GM18909 (cell line): ENCODE results near the gene IL37.

ENCODE experiments used
- ATAC-seq: cut with Tn5 transposase; IDR thresholded peaks from one replicate; pipeline ENCODE4 v1.9.1; 2021; ENCODE audit warnings: mild to moderate bottlenecking; ENCODE audit not compliant: unreplicated experiment, poor library complexity

IL37 gene

DNA sequence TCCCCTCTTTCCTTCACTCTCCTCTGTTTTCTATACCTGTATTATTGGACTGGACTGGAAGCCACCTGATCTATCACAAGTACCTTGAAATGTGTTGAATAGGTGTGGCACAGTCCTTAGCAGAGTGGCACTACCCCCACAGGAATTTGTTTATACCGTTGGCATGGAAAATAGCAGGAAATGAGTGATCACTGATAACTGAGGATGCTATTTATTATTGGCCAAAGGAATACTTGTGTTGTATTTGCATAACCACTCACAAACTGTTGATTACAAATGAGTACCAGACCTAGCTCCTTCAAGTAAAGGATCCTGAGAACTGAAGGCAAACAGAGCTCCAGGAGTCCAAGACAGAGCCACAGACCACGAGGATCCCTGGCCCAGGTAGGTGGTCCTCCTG is at the start of gene IL37:
Gene IL37 (plus strand): TSS at position 301 of the 400 bp plus-strand sequence. CDS start 1,848 bp downstream, outside the sequence.
- ATAC-seq, result no peak

DNA sequence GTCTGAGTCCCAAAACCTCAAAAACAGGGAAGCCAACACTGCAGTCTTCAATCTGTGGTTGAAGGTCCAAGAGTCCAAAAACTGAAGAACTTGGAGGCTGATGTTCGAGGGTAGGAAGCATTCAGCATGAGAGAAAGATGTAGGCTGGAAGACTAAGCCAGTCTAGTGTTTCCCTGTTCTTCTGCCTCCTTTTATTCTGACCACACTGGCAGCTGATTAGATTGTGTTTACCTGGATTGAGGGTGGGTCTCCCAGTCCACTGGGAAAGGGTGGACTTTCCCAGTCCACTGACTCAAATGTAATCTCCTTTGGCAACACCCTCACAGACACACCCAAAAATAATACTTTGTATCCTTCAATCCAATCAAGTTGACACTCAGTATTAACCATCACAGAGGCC is 46.9 kb upstream of the IL37 start:
- ATAC-seq, result no peak

DNA sequence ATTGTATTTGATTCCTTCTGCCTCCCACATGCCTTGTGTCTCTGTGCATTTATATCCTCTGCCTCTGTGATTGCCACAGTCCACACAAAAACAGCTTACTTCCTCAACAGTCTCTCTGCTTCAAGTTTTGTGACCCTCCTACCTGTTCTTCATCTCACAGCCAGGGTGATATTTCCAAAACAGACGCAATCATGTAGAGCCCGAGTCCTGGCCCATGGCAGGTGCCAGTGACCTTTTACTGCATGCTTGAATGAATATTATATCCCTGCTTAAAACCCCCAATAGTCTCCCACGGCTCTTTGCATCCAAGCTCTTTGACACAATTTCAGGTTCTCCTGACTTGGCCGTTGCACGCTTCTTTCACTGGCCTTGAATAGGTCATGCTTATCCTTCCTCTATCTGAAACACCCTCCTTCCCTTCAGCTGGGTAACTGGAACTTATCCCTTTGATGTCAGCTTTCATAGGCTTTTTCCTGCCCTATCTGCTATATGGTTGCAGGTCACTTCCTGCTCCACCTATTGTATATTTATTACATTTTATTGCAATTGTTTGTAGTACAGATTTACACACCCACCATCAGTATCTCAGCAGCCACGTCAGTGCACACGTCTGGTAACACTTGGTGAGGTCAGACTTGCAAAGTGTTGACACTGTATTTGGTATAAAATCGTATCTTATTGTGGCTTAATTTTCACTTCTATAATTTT is 44.7 kb upstream of the IL37 start:
- no peak for ATAC-seq

DNA sequence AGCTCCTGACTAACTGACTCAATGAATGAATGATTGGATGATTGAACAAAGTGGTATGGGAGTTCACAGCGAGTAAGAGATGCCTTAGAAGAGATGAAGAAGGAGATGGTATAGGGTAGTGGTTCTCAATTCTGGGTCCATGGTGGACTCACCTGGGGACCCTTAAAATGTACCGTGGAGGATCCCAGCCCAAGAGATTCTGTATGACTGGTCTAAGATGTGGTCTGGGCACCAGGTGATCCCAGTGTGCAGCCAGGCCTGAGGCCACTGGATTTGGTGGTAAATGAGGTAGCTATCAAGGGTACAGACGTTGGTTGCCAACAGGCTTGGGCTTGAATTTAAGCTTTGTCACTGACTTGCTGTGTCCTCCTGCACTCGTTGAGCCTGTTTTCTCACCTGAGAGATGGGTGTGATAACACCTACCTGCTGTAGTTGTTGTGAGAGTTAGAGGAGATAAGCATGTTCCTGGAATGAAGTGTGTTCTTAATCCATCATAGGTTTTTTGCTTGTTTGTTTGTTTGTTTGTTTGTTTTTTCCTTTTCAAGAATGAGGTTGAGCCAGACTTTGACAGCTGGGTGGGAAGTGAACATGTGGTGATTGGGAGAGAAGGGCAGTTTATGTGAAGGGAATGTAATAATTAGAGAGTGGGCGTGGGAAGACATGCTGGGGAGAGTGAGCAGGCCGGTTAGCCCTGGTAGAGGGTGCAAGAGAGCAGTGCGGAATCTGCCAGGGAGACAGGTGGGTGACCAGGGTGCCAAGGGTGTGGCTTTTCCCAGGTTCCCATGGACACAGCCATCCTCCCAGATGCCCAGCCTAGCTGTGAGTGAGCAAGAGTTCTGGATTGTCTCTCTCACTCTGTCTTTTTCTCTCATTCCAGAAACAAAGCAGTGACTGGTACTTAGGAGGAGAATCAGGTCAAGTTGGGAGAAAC is 43.0 kb upstream of the IL37 start:
- no peak for ATAC-seq

- ATAC-seq, result no peak
Measured at GRCh38 chr2:112869258-112869842, 41.6 kb upstream of the IL37 start.

DNA sequence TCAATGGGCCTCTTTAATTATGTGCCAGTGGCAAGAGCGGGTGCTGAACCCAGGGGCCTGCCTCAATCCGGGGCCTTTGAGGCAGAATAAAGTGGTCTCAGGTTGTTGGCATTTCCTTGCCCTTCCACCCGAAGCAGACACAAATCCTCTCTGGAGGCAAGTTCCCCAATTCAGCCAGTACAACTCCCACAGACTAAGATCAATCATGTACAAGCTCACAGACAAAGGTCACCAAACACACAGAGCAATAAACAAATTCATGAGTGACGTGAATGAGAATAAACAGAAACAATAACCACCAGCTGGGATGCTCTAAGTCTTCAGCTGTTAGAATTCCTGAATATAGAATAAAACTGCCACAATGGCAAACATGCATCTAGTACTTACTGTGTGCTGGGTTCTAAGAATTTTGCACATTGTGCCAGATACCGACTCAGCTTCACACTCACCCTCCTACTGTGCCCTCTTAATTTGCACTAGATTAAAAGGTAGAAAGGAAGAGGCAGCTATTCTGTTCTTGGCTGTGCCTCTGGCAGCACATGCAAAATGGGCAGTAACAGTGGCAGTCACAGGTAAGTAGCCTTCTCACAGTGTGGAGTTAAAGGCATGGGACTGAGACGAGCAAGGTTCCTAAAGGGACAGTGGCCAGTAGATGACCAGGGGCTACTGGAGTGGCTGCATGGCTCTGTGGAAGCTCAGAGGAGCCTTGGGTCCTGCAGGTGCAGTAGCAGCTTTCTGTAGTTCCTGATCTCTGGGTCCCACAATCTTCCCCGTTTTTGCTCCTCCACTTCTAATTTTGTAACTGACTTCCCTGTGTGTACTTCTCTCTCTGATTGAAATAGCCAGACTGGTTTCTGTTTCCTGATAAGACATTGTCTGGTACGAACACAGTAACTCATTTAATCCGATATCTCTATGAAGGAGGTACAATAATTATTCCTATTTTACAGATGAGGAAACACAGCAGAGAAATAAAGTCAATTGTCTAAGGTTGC is 39.8 kb upstream of the IL37 start:
- ATAC-seq, result no peak

DNA sequence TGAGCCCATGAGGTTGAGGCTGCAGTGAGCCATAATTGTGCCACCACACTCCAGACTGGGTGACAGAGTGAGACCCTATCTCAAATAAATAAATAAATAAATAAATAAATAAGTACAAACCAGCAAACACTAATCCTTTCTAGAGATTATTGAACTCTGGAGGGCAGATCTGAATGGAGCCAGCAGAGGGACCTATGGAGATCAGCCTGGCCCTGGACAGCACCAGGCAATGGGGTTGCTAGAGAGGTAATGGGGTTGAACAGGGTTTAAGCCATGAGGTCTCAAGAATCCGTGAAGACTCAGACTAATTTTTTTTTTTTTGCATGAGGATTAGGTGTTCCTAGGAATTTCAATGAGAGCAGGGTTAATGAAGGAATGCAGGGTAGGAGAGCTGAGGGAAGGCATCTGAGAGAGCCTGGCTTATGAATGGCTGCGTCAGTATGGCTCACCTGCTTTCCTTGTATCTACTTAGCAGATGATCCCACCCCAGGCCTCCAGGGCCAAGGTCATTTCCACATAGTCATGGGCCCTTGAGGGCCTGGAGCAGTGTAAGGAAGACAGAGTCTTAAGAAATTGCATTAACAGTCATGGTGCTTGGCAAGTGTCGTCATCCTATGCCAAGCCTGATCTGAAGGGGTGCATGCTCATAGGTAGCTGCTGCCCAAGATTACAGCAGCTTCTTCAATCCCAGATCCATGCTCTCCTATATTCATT is 34.6 kb upstream of the IL37 start:
- ATAC-seq, result no peak

- ATAC-seq, result no peak
Measured at GRCh38 chr2:112876971-112877361, 34.0 kb upstream of the IL37 start.

DNA sequence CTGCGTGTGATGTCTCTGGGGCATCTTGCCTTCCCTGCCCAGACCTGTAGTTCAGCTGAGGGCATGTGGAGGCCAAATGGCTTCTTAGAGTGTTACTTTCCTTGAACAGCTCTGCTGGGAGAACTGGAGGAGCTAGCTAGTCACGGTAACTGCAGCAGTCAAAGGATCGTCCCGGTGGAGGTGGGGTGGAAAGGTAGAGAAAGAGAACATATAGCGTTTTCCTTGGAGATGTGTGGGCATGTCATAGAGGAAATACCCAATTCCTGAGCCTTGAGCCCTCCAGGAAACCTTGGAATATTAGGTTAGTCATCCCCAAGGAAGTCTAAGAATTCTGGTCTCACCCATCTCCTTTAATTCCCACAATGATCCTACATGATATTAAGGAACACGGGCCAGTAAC is 33.5 kb upstream of the IL37 start:
- no peak for ATAC-seq

GRCh38 chr2:112879491-112880041 is 31.4 kb upstream of the IL37 start:
- no peak for ATAC-seq

DNA sequence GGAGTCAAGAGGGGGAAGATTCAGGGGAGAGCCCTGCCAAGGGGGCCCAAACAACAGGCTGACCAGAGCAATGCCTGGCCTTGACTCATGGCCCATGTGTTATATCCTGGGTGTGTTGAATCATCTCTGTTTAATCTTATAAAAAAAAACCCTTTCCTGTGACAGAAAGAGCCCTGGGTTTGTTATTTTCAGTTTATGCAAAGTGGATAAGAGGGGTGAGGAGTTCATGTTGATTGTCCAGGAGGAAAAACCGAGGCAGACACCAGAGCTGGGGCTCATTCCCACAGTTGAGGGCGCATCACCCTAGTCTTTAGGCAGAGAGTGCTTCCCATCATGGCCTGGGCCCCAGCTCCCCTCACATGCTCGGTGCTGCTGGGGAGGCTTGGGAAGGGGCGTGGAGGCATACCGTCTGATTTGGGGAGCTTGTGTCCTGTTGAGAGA is 30.9 kb upstream of the IL37 start:
- ATAC-seq, result no peak

DNA sequence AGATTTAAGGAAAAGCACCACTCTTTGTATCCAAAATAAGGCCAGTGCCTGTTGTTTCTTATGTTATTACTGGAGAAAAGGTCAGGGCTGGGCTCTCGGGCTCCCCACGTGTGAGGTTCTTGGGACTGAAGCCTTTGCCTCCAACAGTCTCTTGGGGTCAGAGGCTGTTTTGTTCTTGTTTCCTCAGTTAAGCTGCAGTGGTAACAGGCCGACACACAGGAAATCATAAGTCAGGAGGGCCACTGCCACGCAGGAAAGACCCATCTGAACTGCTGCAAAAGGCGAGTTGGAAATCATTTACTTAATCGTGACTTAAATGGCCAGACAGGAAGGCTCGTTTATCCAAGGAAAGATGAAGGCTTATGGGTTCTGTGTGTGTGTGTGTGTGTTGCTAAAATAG is 30.3 kb upstream of the IL37 start:
- no peak for ATAC-seq

DNA sequence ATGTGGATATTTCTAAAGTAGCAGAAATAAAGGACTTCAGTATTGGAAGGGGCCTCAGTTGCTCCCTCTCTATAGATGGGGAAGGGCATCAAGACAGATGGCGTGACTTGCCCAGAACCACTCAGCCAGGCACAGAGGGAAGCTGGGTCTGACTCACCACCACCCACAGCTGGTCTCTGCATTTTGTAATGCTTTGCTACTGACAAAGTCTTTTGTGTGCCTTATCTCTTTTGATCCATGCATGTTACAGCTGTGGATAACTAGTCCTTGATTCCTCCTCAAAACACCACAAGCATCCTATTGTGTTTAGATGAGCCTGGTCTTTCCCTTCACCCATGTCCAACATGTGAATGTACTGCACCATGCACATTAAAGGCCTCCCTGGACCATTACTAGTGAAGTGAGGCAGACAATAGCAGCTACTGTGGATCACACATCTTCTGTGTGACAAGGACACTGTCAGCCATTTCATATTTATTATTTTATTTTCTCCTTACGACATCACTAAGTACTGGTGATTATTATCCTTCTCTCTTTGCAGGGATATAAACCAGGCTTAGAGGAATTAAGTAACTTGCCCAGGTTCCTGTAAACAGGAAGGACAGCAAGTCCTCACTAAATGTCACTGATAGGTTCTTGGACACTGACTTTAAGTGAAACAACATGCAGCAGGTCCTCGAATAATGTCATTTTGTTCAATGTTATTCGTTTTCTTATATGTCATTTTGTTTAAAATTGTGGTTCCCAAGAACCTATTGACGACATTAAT is 29.6 kb upstream of the IL37 start:
- peak; percentile 76 for ATAC-seq

GRCh38 chr2:112883669-112884068 is 27.3 kb upstream of the IL37 start:
- ATAC-seq, result no peak

DNA sequence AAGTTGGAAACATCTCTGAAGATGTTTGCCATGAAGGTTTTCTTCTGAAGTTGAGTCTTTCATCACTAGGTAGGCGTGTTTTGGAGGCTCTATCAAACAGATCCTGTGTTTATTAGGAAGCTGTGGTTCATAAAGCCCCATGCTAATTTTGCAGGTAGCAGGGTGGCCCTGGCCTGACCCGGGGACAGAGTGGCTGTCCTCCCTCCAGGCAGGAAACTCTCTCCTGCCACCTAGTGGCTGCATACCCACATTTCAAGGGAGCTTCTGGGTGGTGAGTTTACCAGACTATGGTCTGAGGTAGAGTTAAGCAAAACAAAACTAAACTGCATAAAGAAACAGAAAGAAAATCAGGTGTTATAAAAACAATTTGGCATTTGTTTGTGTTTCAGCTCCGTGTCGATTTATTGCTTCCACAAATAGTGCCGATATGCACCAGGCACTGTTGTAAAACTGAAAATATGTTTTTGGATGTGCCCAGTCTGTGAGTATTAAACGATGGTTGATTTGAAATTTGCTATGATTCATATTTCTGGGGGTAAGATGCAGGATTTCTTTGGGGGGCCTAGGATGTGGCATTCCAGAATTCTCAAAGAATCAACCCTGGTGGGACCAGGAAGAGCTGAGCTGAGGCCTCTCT is 26.0 kb upstream of the IL37 start:
- ATAC-seq, result peak; percentile 62

GRCh38 chr2:112885506-112885902 is 25.5 kb upstream of the IL37 start:
- ATAC-seq, result no peak

- no peak for ATAC-seq
Measured at GRCh38 chr2:112886291-112886690, 24.7 kb upstream of the IL37 start.
